GM23338 (cell line): ENCODE data around the gene BCO1.

ENCODE experiments used
- EZH2 ChIP-seq: fragments of 200-600 bp; sonication (generic); IDR thresholded peaks from one replicate; pipeline ENCODE4 v1.8.0; 2017; ENCODE audit warnings: antibody characterized with exemption, mild to moderate bottlenecking, low read depth; ENCODE audit not compliant: unreplicated experiment
- NANOG ChIP-seq: IDR thresholded peaks from 2 replicates; pipeline ENCODE4 v1.6.1; 2016; ENCODE audit warnings: antibody characterized with exemption, borderline replicate concordance
- POLR2AphosphoS5 ChIP-seq: IDR thresholded peaks from 2 replicates; pipeline ENCODE4 v1.6.1; 2016; ENCODE audit warnings: antibody characterized with exemption, low read depth
- TF ChIP-seq, protein P1 (sequence below), 2 experiments: fragments of 200-600 bp in 1 of 2; sonication (generic) in 1 of 2; conservative IDR thresholded peaks; 2 replicates each; pipeline versions ENCODE4 v1.5.1 to v1.6.1; 2016 to 2017; ENCODE audit warnings: antibody characterized with exemption in 2 of 2, low read depth in 2 of 2, mild to moderate bottlenecking in 2 of 2, moderate library complexity in 1 of 2

- TF ChIP-seq, protein P1, sequence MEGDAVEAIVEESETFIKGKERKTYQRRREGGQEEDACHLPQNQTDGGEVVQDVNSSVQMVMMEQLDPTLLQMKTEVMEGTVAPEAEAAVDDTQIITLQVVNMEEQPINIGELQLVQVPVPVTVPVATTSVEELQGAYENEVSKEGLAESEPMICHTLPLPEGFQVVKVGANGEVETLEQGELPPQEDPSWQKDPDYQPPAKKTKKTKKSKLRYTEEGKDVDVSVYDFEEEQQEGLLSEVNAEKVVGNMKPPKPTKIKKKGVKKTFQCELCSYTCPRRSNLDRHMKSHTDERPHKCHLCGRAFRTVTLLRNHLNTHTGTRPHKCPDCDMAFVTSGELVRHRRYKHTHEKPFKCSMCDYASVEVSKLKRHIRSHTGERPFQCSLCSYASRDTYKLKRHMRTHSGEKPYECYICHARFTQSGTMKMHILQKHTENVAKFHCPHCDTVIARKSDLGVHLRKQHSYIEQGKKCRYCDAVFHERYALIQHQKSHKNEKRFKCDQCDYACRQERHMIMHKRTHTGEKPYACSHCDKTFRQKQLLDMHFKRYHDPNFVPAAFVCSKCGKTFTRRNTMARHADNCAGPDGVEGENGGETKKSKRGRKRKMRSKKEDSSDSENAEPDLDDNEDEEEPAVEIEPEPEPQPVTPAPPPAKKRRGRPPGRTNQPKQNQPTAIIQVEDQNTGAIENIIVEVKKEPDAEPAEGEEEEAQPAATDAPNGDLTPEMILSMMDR (conservative IDR thresholded peaks at IDR 0.05; ENCODE audit: low read depth in 2 of 2), result no peak
- TF ChIP-seq POLR2AphosphoS5 (no peak), EZH2 (no peak), NANOG (no peak)
Measured at GRCh38 chr16:81321039-81321438, 82.5 kb downstream of the BCO1 start.
